Hepatocyte (in vitro differentiated cells): ENCODE results near the gene CYBA. TPM values are rescaled to one million over a fixed set of nuclear protein-coding genes. Genes with fewer than 3 reads are reported as not detected.

ENCODE experiments used
- DNase-seq: peaks from one replicate; pipeline ENCODE4 v3.0.0-alpha.2; 2016; ENCODE audit warnings: low spot score
- H2AFZ ChIP-seq: fragments of 200-600 bp; sonication (generic); 2 replicates; pipeline ENCODE4 v1.6.0; 2016; ENCODE audit warnings: antibody characterized with exemption, mild to moderate bottlenecking
- H3K27ac ChIP-seq: fragments of 200-600 bp; sonication (generic); 2 replicates; pipeline ENCODE4 v1.5.1; 2016; ENCODE audit warnings: mild to moderate bottlenecking
- H3K27me3 ChIP-seq: fragments of 200-600 bp; sonication (generic); 2 replicates; pipeline ENCODE4 v1.6.1; 2016
- H3K36me3 ChIP-seq: fragments of 200-600 bp; sonication (generic); replicated peaks from 2 replicates; pipeline ENCODE4 v1.5.1; 2016; ENCODE audit warnings: low read depth; ENCODE audit not compliant: insufficient read depth
- H3K4me1 ChIP-seq: fragments of 200-600 bp; sonication (generic); 2 replicates; pipeline ENCODE4 v1.5.1; 2016; ENCODE audit warnings: mild to moderate bottlenecking, moderate library complexity; ENCODE audit not compliant: insufficient read depth
- H3K4me2 ChIP-seq: fragments of 200-600 bp; sonication (generic); 2 replicates; pipeline ENCODE4 v1.6.0; 2016
- H3K4me3 ChIP-seq: fragments of 200-600 bp; sonication (generic); 2 replicates; pipeline ENCODE4 v1.5.1; 2016; ENCODE audit warnings: mild to moderate bottlenecking
- H3K79me2 ChIP-seq: fragments of 200-600 bp; sonication (generic); 2 replicates; pipeline ENCODE4 v1.6.0; 2017; ENCODE audit warnings: mild to moderate bottlenecking
- H3K9me2 ChIP-seq: fragments of 200-600 bp; sonication (generic); replicated peaks from 2 replicates; pipeline ENCODE4 v1.6.0; 2017; ENCODE audit warnings: mild to moderate bottlenecking; ENCODE audit not compliant: insufficient read depth
- H3K9me3 ChIP-seq: fragments of 200-600 bp; sonication (generic); 2 replicates; pipeline ENCODE4 v1.5.1; 2016; ENCODE audit warnings: low read depth, mild to moderate bottlenecking
- H4K20me1 ChIP-seq: fragments of 200-600 bp; sonication (generic); 2 replicates; pipeline ENCODE4 v1.6.0; 2016; ENCODE audit warnings: mild to moderate bottlenecking; ENCODE audit not compliant: insufficient read depth, poor library complexity, severe bottlenecking
- EZH2 ChIP-seq: fragments of 200-600 bp; sonication (generic); IDR thresholded peaks from 2 replicates; pipeline ENCODE4 v1.6.1; 2016; ENCODE audit warnings: antibody characterized with exemption, mild to moderate bottlenecking, borderline replicate concordance
- EZH2phosphoT487 ChIP-seq: fragments of 200-600 bp; sonication (generic); IDR thresholded peaks from one replicate; pipeline ENCODE4 v1.6.1; 2018; ENCODE audit warnings: antibody characterized with exemption, mild to moderate bottlenecking, low read depth, moderate library complexity; ENCODE audit not compliant: unreplicated experiment, severe bottlenecking
- WGBS: methylation state at CpG from one replicate; pipeline ENCODE4 v1.1.6; 2016; ENCODE audit warnings: low lambda C conversion rate; ENCODE audit errors: missing lambda C conversion rate; 5-methylcytosine and 5-hydroxymethylcytosine counted together
- polyA plus RNA-seq: library from polyadenylated mRNA; unstranded; fragments of >200 nt; fragmentation: Nextera tagmentation; extraction: Ambion mirVana; gene quantifications from 2 replicates; pipeline ENCODE4 v1.2.1, GENCODE V29; 2016
- total RNA-seq: library from RNA; depleted of rRNA; stranded (reverse); fragments of >200 nt; gene quantifications from 2 replicates; pipeline ENCODE4 v1.2.3, GENCODE V29; 2014
- TF ChIP-seq, protein P1 (sequence below): fragments of 200-600 bp; sonication (generic); IDR thresholded peaks from 2 replicates; pipeline ENCODE4 v1.5.1; 2016; ENCODE audit warnings: antibody characterized with exemption, mild to moderate bottlenecking; ENCODE audit not compliant: poor library complexity

The CYBA gene
- total and polyA plus RNA-seq, 2 experiments from 2014 or later, result 196 to 419 TPM

DNA sequence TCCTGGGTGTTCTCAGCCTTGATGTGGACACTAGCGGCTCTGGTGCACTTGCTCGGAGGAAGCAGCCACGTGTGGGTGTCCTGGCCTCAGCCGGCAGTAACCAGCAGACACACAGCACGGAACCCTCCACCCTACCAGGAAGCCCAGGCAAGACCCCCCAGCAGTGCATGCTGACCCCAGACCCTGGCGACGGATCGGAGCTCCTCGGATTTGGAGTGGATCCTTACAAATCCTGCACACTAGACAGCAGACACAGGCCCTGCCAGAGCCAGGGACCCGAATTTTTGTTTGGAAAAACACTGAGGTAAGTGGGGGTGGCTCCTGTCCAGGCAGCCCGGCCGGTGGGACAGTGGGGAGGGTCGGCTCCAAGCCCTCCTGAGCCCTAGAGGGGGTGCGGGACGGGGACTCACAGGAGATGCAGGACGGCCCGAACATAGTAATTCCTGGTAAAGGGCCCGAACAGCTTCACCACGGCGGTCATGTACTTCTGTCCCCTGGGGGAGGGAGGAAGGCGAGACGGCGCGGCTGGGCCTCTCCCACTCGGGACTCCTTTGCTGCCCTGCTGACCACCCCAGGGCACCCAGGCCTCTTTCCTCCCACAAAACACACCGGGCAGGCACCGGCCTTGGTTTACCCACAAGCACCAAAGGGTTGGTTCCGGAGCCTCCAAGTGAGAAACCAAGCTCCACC, 4.4 kb downstream of the CYBA start:
- Histone ChIP-seq H3K36me3 (no peaks in the 10 kb centered on the region), H3K9me2 (no peaks in the 10 kb centered on the region), H4K20me1 (peaks cover 6% of the 10 kb centered on the region), H3K79me2 (peaks cover 15% of the 10 kb centered on the region), H3K4me2 (no peak overlapping the region), H2AFZ (no peak overlapping the region), H3K9me3 (no peaks in the 10 kb centered on the region), H3K27ac (no peak overlapping the region), H3K4me1 (peaks cover 11% of the 10 kb centered on the region), H3K27me3 (no peaks in the 10 kb centered on the region), H3K4me3 (no peak overlapping the region)
- TF ChIP-seq EZH2phosphoT487 (no peak), EZH2 (no peak)
- TF ChIP-seq, protein P1, sequence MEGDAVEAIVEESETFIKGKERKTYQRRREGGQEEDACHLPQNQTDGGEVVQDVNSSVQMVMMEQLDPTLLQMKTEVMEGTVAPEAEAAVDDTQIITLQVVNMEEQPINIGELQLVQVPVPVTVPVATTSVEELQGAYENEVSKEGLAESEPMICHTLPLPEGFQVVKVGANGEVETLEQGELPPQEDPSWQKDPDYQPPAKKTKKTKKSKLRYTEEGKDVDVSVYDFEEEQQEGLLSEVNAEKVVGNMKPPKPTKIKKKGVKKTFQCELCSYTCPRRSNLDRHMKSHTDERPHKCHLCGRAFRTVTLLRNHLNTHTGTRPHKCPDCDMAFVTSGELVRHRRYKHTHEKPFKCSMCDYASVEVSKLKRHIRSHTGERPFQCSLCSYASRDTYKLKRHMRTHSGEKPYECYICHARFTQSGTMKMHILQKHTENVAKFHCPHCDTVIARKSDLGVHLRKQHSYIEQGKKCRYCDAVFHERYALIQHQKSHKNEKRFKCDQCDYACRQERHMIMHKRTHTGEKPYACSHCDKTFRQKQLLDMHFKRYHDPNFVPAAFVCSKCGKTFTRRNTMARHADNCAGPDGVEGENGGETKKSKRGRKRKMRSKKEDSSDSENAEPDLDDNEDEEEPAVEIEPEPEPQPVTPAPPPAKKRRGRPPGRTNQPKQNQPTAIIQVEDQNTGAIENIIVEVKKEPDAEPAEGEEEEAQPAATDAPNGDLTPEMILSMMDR, result no peak
- WGBS, result 95% methylated on average over 28 of the region's 28 CpGs
- no peak for DNase-seq

GRCh38 chr16:88645941-88646340, 4.9 kb downstream of the CYBA start:
- H3K9me2 ChIP-seq, result no peaks in the 10 kb centered on the region
- no peak overlapping the region for H3K4me2 ChIP-seq
- H4K20me1 ChIP-seq, result peaks cover 6% of the 10 kb centered on the region
- no peak overlapping the region for H3K27ac ChIP-seq
- H3K9me3 ChIP-seq, result no peaks in the 10 kb centered on the region
- no peaks in the 10 kb centered on the region for H3K36me3 ChIP-seq
- no peak overlapping the region for H2AFZ ChIP-seq
- 96% methylated on average over 21 of the region's 23 CpGs for WGBS
- TF ChIP-seq EZH2, result no peak
- no peak for TF ChIP-seq EZH2phosphoT487
- TF ChIP-seq, protein P1, result no peak
- H3K27me3 ChIP-seq, result no peaks in the 10 kb centered on the region
- peaks cover 6% of the 10 kb centered on the region for H3K4me1 ChIP-seq
- H3K4me3 ChIP-seq, result no peak overlapping the region
- no peak for DNase-seq
- peaks cover 15% of the 10 kb centered on the region for H3K79me2 ChIP-seq

- Histone ChIP-seq H3K9me2 (no peaks in the 10 kb centered on the region), H3K4me3 (no peak overlapping the region), H3K27ac (no peak overlapping the region), H3K4me2 (no peak overlapping the region), H4K20me1 (peaks cover 6% of the 10 kb centered on the region), H3K9me3 (no peaks in the 10 kb centered on the region), H2AFZ (no peak overlapping the region), H3K27me3 (no peaks in the 10 kb centered on the region), H3K4me1 (peaks cover 6% of the 10 kb centered on the region), H3K79me2 (peaks cover 15% of the 10 kb centered on the region), H3K36me3 (no peaks in the 10 kb centered on the region)
- DNase-seq, result no peak
- TF ChIP-seq EZH2phosphoT487 (no peak), EZH2 (no peak)
- TF ChIP-seq, protein P1, result no peak
- 94% methylated on average over 16 of the region's 16 CpGs for WGBS
Measured at GRCh38 chr16:88645455-88645854, 5.4 kb downstream of the CYBA start.

- DNase-seq, result no peak
- H3K27me3 ChIP-seq, result peaks cover 6% of the 10 kb centered on the region
- no peaks in the 10 kb centered on the region for H3K9me2 ChIP-seq
- 93% methylated on average over 8 of the region's 9 CpGs for WGBS
- H3K4me1 ChIP-seq, result no peaks in the 10 kb centered on the region
- peaks cover 5% of the 10 kb centered on the region for H4K20me1 ChIP-seq
- H3K9me3 ChIP-seq, result no peaks in the 10 kb centered on the region
- no peak overlapping the region for H2AFZ ChIP-seq
- H3K79me2 ChIP-seq, result peaks cover 3% of the 10 kb centered on the region
- H3K36me3 ChIP-seq, result no peaks in the 10 kb centered on the region
- H3K4me2 ChIP-seq, result no peak overlapping the region
- H3K4me3 ChIP-seq, result no peak overlapping the region
- H3K27ac ChIP-seq, result no peak overlapping the region
- TF ChIP-seq EZH2 (no peak), EZH2phosphoT487 (no peak)
- TF ChIP-seq, protein P1, result no peak
Measured at GRCh38 chr16:88643644-88643932, 7.3 kb downstream of the CYBA start.
